IPS-NIHi11 (cell line): ENCODE data around the gene C1S.
A peak's percentile ranks its signal among the peaks of the same experiment; 100 is the strongest.
"Not testable (repeated sequence)": the region's sequence is repeated elsewhere in the genome, so short reads cannot be mapped to it uniquely, and the experiment has no call there.

Experiments used
- DNase-seq: peaks from one replicate; pipeline ENCODE4 v3.0.0; 2012; ENCODE audit warnings: mixed read lengths, low spot score

C1S gene

GRCh38 chr12:7103837-7104584, 43.5 kb downstream of the C1S start:
- DNase-seq = no peak

DNA sequence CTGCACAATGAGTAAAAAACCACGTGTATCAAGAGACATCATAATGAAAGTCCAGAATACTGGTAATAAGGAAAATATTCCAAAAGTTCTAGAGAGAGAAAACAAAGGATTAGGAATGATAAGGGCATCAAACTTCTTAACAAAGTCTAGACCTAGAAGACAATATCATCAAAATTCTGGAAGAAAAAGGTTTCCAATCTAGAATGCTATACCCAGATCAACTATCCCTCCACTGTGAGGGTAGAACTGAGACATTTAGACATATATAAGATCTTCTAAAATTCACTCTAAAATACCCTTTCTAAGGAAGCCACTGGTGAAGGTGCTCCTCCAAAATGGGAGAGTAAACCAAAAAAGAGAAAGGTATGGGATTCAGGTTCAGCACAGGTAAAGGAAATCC, 45.6 kb downstream of the C1S start:
- no peak for DNase-seq

GRCh38 chr12:7107181-7107580, 46.7 kb downstream of the C1S start:
- not testable (repeated sequence) for DNase-seq

GRCh38 chr12:7107636-7108002, 47.1 kb downstream of the C1S start:
- DNase-seq = no peak

GRCh38 chr12:7108003-7108795, 47.7 kb downstream of the C1S start:
- DNase-seq = peak; percentile 73

- DNase-seq = peak; percentile 84
Measured at GRCh38 chr12:7108796-7109571, 48.5 kb downstream of the C1S start, which contains the start of gene C1RL. Gene C1RL, minus strand, starts transcription at chr12:7109214. Its CDS starts 34 bp downstream, at chr12:7109180.

DNA sequence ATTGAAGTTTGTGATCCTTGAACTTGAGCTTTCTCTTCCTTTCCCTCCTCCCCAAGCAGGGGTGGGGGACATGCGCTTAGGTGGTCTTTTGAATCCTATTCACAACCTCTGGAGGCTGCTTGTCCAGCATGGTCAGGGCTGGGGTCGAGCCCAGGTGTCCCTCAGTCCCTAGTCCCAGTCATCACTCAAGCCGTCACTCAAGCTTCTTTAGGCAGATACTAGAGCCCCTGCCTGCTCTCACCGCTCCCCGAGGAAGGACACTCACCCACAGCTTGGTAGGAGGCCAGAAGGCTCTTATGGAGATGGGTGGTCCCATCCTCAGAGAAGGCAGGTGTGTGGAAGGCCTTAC, 49.0 kb downstream of the C1S start:
- no peak for DNase-seq

GRCh38 chr12:7110661-7111060, 50.1 kb downstream of the C1S start:
- no peak for DNase-seq

DNA sequence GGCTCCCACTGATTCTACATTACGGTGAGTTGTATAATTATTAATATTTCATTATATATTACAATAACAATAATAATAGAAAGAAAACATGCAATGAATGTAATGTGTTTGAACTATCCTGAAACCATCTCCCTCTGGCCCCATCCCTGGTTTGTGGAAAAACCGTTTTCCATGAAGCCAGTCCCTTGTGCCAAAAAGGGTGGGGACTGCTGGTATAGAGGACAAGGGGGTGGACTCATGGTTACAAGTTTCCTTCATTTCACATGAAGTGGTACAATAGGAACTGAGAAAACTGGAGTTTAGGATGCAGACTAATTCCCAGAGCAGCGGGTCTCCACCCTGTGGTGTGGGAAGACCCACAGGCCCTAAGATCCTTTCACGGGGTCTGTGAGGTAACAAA, 51.5 kb downstream of the C1S start:
- DNase-seq = no peak

GRCh38 chr12:7113389-7113871, 52.9 kb downstream of the C1S start:
- peak; percentile 68 for DNase-seq

GRCh38 chr12:7114008-7114407, 53.5 kb downstream of the C1S start:
- no peak for DNase-seq

GRCh38 chr12:7114851-7115250, 54.3 kb downstream of the C1S start:
- DNase-seq = no peak

DNA sequence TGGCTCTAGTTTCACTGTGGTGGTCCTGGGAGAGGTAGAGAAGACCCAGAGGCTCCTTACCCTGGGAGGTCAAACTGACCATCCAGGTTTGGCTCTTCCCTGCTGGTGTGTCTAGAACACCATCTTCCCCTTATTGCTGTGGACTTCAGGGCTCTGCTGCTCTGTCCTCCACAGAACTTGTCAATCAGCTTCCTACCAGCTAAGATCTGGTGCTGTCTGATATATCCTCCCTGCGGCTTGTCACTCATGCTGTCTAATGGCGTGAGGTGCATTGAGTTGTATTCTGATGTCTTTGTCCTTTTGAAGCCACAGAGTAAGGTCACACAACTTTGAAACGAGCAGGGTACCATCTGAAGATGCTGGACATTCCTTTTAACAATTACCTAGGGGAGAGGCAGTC, 55.7 kb downstream of the C1S start:
- no peak for DNase-seq

DNA sequence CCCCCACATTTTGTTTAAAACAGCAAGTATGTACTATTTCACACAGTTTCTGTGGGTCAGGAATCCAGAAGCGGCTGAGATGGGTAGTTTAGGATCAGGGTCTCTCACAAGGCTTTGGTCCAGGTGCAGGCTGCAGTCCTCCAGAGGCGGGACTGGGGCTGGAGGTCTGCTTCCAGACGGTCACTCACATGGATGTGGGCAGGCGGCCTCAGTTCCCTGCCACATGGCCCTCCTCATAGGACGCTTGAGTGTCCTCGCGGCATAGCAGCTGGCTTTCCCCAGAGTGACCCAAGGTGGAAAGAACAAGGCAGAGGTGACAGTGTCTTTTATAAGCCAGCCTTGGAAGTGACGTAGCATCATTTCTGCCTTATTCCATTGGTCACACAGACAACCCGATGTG, 56.4 kb downstream of the C1S start:
- DNase-seq = no peak

- no peak for DNase-seq
Measured at GRCh38 chr12:7117670-7118069, 57.2 kb downstream of the C1S start.

DNA sequence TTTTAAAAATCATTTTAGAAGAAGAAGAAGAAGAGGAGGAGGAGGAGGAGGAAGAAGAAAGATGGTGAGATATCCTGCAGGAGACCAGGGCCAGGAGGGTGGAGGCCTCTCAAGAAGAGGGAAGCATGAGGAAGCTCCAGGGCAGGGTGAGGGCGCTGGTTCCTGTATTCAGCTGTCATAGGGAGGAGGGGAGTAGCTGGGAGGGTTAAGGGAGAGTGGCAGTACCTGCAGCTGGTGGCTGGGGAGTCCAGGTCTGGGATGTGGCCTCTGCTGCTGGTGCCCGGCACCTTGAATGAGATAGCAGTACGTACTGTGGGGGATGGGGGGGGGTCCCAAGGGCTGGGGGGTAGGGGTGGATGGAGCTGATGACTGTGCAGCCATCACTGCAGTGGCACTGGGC, 58.4 kb downstream of the C1S start:
- DNase-seq = no peak

DNA sequence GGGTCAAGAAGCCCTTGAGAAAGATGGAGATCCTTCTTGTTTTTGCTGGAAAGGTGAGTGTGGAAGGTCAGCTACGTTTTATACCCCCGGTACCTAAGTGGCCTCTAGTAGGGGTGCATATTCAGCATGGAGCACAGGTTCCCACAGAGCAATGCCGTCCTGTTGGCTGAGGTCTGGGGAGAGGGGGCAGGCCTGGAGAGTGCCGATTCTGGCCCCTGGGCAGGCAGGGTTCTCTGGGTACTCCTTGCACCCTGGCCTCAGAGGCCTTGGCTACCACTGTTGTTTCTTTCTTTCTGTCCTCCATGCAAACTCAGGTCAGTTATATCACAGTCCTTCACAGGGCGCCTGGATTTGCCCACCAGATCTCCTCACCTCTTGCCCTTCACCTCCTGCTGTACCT, 59.6 kb downstream of the C1S start:
- DNase-seq = no peak
